HG02870 (cell line): ENCODE data around the gene PCDH9.
"Not testable (repeated sequence)": the region's sequence is repeated elsewhere in the genome, so short reads cannot be mapped to it uniquely, and the experiment has no call there.

ENCODE experiments used
- ATAC-seq: cut with Tn5 transposase; IDR thresholded peaks from one replicate; pipeline ENCODE4 v1.9.1; 2021; ENCODE audit warnings: mild to moderate bottlenecking, moderate library complexity; ENCODE audit not compliant: unreplicated experiment

The PCDH9 gene

GRCh38 chr13:66338542-66338941, 891.6 kb downstream of the PCDH9 start:
- ATAC-seq: no peak

GRCh38 chr13:66335626-66336025, 894.5 kb downstream of the PCDH9 start:
- ATAC-seq: no peak

GRCh38 chr13:66329988-66330451, 900.1 kb downstream of the PCDH9 start:
- no peak for ATAC-seq

- no peak for ATAC-seq
Observed at GRCh38 chr13:66328476-66328875, 901.7 kb downstream of the PCDH9 start.

DNA sequence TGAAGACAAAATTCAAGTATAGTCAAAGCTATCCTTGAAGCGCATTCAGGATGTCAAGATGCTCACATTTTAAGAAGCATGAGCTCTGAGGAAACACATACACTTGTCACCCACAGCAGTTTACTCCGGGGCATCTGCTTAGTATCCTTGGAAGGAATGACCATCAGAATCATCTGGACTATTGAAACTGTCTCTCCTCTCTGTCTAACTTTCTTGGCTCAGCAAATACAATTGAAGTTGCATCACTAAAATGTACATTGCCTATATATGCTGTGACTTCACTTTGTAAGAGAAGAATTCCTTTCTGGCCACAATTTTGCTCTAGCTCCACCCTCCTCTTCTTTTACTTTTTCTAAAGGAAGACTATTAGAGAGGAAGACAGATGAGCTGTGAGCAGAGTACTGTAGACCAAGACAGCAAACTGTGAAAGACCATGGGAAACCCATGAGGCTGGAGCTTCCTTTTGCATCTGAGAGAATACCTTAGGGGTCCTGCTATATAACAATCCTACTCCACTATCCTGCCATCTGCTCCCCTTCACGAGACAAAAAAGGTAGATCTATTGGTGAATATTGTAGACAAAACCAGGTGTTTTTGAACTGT, 906.3 kb downstream of the PCDH9 start:
- ATAC-seq: no peak

DNA sequence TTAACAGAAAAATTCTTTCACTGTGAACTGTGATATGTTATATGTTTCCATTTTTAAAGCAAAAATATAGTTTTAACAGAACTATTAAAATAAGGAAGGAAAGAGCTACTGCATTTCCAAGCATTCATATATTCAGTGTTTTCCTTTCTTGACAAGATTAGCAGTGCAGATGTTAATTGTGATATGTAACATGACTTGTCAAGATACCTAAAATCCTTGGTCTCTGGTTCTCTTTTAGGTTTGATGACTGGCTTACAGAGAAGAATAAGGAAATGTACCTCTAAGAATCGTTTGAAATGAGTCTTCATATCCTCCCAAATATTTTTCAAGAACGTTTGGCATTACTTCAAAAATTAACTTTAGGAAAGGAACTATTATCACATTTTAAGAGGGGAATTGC, 907.2 kb downstream of the PCDH9 start:
- no peak for ATAC-seq

DNA sequence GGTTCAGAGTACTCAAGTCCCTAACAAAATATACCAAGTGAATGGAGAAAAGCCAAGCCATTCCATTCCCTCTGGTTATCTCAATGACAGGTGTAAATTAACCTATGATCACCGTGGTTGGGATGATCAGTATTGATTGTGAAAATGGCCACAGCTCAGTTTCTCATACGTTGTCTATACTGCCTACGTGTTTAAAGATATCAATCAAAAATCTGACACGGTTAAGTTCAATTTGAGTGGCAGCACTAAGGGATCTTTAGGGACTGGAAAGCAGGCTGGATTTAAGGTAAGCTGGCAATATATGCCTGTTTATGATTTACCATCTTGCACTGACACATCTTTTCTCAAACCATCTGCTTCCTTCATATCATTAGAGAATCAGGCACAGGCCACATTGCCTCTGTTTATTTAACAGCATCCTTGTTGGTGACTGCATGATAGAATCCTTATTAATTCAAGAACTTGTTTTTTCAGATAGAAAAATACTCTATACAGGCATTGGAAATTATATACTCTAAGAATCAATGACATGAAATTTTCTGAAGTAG, 907.9 kb downstream of the PCDH9 start:
- no peak for ATAC-seq

- no peak for ATAC-seq
Observed at GRCh38 chr13:66314911-66315310, 915.2 kb downstream of the PCDH9 start.

DNA sequence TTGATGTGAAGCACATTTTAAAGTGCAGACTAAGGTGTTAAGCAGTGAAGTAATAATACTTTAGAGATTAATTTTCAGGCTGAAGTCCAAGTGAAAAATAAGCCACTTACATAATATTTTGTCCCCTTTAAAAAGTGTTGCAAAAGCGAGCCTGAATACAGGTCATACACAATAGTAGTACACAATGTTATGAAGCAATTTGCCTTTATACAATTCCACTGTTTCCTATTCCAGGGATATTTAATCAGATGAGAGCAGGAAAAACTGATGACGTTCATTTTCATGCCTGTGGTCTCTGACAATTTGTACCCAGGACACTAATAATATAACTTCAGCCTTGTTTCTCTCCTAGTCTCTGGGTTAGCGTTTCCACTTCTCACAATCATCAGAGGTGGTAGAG, 916.7 kb downstream of the PCDH9 start:
- ATAC-seq: no peak

- no peak for ATAC-seq
Observed at GRCh38 chr13:66312312-66313087, 917.6 kb downstream of the PCDH9 start.

DNA sequence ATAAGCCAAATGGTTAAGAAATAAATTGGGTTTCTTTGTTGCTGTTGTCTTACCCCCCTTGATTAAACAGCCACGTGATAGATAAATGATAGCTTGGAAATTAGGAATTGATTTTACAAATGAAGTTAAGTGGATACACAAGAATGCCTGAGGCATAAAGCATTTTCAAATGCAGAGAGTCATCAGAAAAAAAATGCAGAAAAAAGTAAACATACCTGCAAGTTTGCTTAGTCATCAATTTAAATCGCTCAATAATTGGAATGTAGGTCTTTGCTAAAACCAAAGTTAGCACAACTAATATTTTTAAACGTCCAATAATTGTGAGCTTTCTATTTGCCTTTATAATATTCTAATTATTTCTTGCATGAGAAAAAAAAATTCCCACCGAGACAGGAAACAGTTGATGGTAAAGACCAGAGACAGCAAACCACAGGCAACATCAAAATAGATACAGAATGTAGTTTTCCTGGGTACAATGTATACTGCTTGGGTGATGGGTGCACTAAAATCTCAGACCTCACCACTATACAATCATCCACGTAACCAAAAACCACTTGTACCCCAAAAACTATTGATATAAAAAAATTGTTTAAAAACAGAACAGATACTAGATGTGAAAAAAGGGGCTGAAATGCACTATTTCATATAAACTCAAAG, 924.0 kb downstream of the PCDH9 start:
- no peak for ATAC-seq

GRCh38 chr13:66301482-66301881, 928.7 kb downstream of the PCDH9 start:
- ATAC-seq: no peak

DNA sequence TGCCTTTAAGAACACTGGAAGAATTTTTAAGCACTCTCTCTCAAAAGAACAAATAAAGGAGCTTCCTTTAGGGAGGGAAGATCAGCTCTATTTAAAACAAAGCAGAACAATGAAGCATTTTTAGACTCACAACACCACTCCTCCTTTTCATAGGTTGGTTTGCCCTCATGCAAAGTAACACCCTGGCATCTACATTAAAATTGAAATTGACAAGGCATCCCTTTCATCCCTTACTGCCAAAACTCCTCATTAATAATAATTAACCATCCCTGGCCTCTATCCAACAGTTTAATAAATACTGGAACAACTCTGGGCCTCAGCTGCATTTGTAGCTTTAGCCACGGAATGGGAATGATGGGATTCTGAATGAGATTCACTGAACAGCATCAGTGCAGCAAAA, 929.1 kb downstream of the PCDH9 start:
- ATAC-seq: no peak

GRCh38 chr13:66296875-66297274, 933.3 kb downstream of the PCDH9 start:
- no peak for ATAC-seq

DNA sequence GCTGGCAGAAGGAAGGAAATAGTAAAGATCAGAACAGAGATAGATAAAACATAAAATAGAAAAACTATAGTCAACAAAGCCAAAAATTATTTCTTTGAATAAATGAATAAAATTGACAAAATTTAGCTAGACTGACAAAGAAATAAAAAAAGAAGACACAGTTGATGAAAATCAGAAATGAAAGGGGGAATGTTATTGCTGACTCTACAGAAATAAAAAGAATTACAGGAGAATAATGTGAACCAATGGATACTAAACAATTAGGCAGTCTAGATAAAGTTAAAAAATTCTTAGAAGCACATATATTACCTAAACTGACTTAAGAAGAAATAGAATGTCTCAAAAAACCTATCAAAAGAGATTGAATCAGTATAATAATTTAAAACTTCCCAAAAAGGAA, 933.8 kb downstream of the PCDH9 start:
- no peak for ATAC-seq

DNA sequence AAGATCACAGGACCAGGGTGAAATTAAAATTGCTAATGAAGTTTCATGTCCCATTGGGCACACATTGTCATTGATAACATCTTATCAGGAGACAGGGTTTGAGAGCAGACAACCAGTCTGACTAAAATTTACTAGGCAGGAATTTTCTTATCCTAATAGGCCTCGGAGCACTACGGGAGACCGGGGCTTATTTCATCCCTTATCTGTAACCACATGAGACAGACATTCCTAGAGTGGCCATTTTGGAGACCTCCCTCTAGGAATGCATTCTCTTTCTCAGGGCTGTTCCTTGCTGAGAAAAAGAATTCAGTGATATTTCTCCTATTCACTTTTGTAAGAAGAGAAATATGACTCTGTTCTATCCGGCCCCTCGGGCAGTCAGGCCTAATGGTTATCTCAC, 943.3 kb downstream of the PCDH9 start:
- ATAC-seq: not testable (repeated sequence)

GRCh38 chr13:66275416-66275815, 954.7 kb downstream of the PCDH9 start:
- ATAC-seq: no peak

GRCh38 chr13:66273011-66273410, 957.1 kb downstream of the PCDH9 start:
- no peak for ATAC-seq

- ATAC-seq: no peak
Observed at GRCh38 chr13:66266761-66267160, 963.4 kb downstream of the PCDH9 start.

DNA sequence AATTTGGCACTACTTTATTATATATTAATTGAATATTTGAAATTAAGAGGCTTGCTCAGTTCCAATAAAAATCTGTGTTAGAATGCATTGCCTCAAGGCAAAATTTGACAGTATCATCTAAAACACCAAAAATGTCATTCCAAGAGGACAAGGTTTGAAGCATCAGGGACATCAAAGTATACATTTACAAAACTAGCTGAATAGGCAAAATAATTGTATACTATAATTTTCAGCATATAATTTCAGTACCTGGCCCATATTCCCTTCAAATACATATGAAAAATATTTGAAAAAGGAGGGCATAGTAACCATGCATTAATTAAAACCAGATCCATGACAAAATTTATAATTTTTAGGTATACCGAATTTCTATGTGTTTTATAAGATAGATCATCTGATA, 963.8 kb downstream of the PCDH9 start:
- ATAC-seq: no peak

GRCh38 chr13:66265371-66265770, 964.8 kb downstream of the PCDH9 start:
- ATAC-seq: no peak

- no peak for ATAC-seq
Observed at GRCh38 chr13:66264971-66265370, 965.2 kb downstream of the PCDH9 start.
